ENCODE measurements around the gene BID. TPM values are rescaled to one million over a fixed set of nuclear protein-coding genes. Genes with fewer than 3 reads are reported as not detected.

The BID gene
- total RNA-seq, 4 donors from 2014 or later = 11.8 to 26.6 (median 18.4) TPM

GRCh38 chr22:17804331-17805080 is 30.2 kb upstream of the BID start:
- no peak for TF ChIP-seq POLR2AphosphoS5 (IDR thresholded peaks at IDR 0.05)
- TF ChIP-seq EP300 (IDR thresholded peaks at IDR 0.05) = no peak
- TF ChIP-seq POLR2A (IDR thresholded peaks at IDR 0.05) = no peak
- no peak for TF ChIP-seq CTCF (IDR thresholded peaks at IDR 0.05)
- DNase-seq (ENCODE audit: low spot score in 2 of 2) = no peak
- no peaks in the 10 kb centered on the region for H3K4me1 ChIP-seq
- H3K36me3 ChIP-seq = peaks cover 52% of the 10 kb centered on the region
- WGBS = 88% methylated on average over 11 of the region's 22 CpGs
- no peak overlapping the region for H3K4me3 ChIP-seq
- H3K9me3 ChIP-seq = no peaks in the 10 kb centered on the region
- H3K27me3 ChIP-seq = no peaks in the 10 kb centered on the region
- no peak overlapping the region for H3K27ac ChIP-seq

DNA sequence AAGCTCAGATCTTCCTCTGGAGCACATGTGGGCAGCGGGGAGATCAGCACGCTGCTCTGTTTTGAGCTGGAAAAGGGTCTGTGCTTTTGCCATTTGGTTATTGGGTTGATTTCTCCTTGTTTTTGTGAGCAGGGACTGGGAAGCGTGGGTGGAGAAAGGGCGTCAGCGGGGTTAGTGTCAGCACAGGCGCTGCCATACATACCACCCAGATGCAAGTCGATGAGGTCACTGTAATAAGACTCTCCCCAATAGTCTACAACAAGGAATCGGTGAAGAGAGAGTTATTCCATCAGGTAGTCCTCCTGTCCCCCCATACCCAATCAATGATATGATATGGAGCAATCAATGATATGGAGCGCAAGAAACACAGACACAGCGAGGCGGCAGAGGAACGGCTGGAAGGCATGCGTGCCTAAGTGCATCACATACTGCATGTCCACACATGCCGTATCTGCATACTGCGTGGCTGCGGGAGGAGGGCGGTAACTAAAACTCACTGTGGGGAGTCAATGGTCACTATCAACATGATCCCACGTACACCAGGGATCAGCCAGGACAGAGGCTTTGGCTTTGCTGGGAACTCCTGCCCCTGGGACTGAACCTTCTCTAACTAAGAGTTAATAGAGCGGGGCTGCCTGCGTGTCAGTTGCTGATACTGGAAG is 29.5 kb upstream of the BID start:
- H3K4me3 ChIP-seq = no peak overlapping the region
- H3K36me3 ChIP-seq = peaks cover 46% of the 10 kb centered on the region
- TF ChIP-seq POLR2A (IDR thresholded peaks at IDR 0.05) = no peak
- no peak for TF ChIP-seq CTCF (IDR thresholded peaks at IDR 0.05)
- TF ChIP-seq POLR2AphosphoS5 (IDR thresholded peaks at IDR 0.05) = no peak
- no peak for TF ChIP-seq EP300 (IDR thresholded peaks at IDR 0.05)
- H3K27me3 ChIP-seq = no peaks in the 10 kb centered on the region
- WGBS = 70% methylated on average over 18 of the region's 20 CpGs
- DNase-seq (ENCODE audit: low spot score in 2 of 2) = no peak
- H3K27ac ChIP-seq = no peak overlapping the region
- no peaks in the 10 kb centered on the region for H3K9me3 ChIP-seq
- no peaks in the 10 kb centered on the region for H3K4me1 ChIP-seq

GRCh38 chr22:17802822-17803221 is 28.6 kb upstream of the BID start:
- no peaks in the 10 kb centered on the region for H3K9me3 ChIP-seq
- H3K27ac ChIP-seq = no peak overlapping the region
- no peaks in the 10 kb centered on the region for H3K27me3 ChIP-seq
- 85% methylated on average over 2 of the region's 2 CpGs for WGBS
- no peak for DNase-seq (ENCODE audit: low spot score in 2 of 2)
- no peak overlapping the region for H3K4me3 ChIP-seq
- peaks cover 37% of the 10 kb centered on the region for H3K36me3 ChIP-seq
- H3K4me1 ChIP-seq = no peaks in the 10 kb centered on the region
- TF ChIP-seq EP300 (IDR thresholded peaks at IDR 0.05) = no peak

DNA sequence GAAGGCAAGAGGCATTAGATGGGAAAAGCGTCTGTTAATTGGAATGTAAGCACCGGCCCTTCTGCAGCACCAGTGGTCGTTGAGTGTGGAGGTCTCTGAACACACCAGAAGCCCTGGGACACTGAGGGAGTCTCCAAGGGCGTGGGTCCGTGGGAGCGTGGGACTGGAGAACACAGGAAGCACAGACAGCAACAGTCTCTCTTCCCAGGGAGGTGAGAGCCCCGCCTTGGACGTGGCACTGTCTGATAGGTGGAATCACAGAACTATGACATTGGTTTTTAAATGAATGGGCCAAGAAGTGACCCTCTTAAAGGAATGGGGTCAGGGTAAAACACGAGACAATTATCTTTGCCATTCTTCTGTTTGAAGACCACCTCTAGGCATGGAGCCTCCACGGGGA is 28.1 kb upstream of the BID start:
- 93% methylated on average over 10 of the region's 10 CpGs for WGBS
- H3K27me3 ChIP-seq = no peaks in the 10 kb centered on the region
- no peak for TF ChIP-seq EP300 (IDR thresholded peaks at IDR 0.05)
- TF ChIP-seq POLR2A (IDR thresholded peaks at IDR 0.05) = no peak
- TF ChIP-seq CTCF (IDR thresholded peaks at IDR 0.05) = no peak
- no peak for TF ChIP-seq POLR2AphosphoS5 (IDR thresholded peaks at IDR 0.05)
- H3K9me3 ChIP-seq = no peaks in the 10 kb centered on the region
- no peaks in the 10 kb centered on the region for H3K4me1 ChIP-seq
- no peak for DNase-seq (ENCODE audit: low spot score in 2 of 2)
- no peak overlapping the region for H3K27ac ChIP-seq
- no peak overlapping the region for H3K4me3 ChIP-seq
- H3K36me3 ChIP-seq = peaks cover 33% of the 10 kb centered on the region

DNA sequence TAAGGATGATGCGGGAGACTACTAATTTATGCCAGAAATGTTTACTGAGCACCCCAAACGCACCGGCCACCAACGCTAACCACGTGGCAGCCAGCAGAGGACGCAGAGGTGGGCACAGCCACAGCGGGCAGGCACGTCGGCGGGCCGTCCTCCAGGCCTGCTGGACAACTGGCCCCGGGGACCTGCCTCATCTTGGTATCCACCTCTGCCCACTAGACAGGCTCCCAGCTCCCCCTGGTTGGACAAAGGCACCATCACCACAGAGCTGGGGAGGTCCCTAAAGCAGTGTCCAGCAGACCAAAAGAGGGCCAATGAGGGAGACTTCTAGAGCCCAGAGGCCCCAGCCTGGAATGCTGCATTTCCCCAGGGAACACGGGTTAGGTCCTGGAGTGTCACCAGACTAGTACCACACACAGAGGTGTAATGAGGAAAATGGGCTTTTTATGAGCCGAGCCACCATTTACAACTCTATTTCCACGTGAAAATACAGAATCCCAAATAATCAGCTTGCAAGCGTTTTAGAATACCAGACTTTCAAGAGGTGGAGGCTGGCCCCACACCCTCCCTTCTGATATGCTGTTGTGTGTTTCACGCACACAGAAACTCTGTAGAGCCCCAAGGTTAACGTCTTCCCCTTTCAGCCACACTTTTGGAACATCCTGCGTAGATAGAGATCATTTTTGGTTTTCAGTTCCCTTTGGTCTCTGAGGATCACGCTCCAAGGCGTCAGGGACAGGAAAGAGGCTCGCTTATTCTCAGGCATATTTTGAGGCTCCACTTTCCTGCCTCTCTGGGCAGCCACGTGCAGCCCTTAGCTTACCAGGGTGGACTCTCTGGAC is 23.7 kb upstream of the BID start:
- DNase-seq (ENCODE audit: low spot score in 2 of 2) = no peak
- Histone ChIP-seq H3K36me3 (peaks cover 5% of the 10 kb centered on the region), H3K27me3 (no peaks in the 10 kb centered on the region), H3K4me3 (no peak overlapping the region), H3K27ac (no peak overlapping the region), H3K4me1 (no peaks in the 10 kb centered on the region), H3K9me3 (no peaks in the 10 kb centered on the region)
- 88% methylated on average over 21 of the region's 23 CpGs for WGBS
- TF ChIP-seq EP300 (IDR thresholded peaks at IDR 0.05) = no peak
- no peak for TF ChIP-seq POLR2AphosphoS5 (IDR thresholded peaks at IDR 0.05)
- no peak for TF ChIP-seq POLR2A (IDR thresholded peaks at IDR 0.05)
- no peak for TF ChIP-seq CTCF (IDR thresholded peaks at IDR 0.05)

All from suprapubic skin (tissue), 4 donors.